Measurements from ENCODE around the gene ATP13A4. TPM values are rescaled to one million over a fixed set of nuclear protein-coding genes. Genes with fewer than 3 reads are reported as not detected.

ATP13A4 gene
- total RNA-seq, 4 donors from 2014 or later = 0.56 TPM; not detected in 3

GRCh38 chr3:193499136-193499770 lies 55.4 kb downstream of the ATP13A4 start:
- intact Hi-C loops (cut with DNase I; ENCODE audit: low total_unique reads) (no loop called here), in situ Hi-C loops (cut with MboI; ENCODE audit: low sequenced_read_pairs in 4 of 4) (no loop called here)
- ATAC-seq (no peak), DNase-seq (no peak)
- no peak overlapping the region for H3K4me3 ChIP-seq
- peaks cover 0 to 5% of the 10 kb centered on the region in 2 donors for H3K4me1 ChIP-seq
- H3K9me3 ChIP-seq = no peaks in the 10 kb centered on the region
- TF ChIP-seq CTCF (IDR thresholded peaks at IDR 0.05 in 4 of 5, conservative IDR thresholded peaks at IDR 0.05 in 1 of 5) = no peak
- no peak overlapping the region for H3K27ac ChIP-seq
- H3K27me3 ChIP-seq = no peaks in the 10 kb centered on the region
- no peaks in the 10 kb centered on the region for H3K36me3 ChIP-seq

GRCh38 chr3:193498215-193498614 lies 56.5 kb downstream of the ATP13A4 start:
- no peak overlapping the region for H3K27ac ChIP-seq
- DNase-seq (no peak), ATAC-seq (no peak)
- no peaks in the 10 kb centered on the region for H3K9me3 ChIP-seq
- intact Hi-C loops (cut with DNase I; ENCODE audit: low total_unique reads) = no loop called here
- peaks cover 0 to 5% of the 10 kb centered on the region in 2 donors for H3K4me1 ChIP-seq
- no peaks in the 10 kb centered on the region for H3K36me3 ChIP-seq
- no peak for TF ChIP-seq POLR2A (IDR thresholded peaks at IDR 0.05)
- TF ChIP-seq CTCF (IDR thresholded peaks at IDR 0.05 in 4 of 5, conservative IDR thresholded peaks at IDR 0.05 in 1 of 5) = no peak
- H3K4me3 ChIP-seq = no peak overlapping the region
- H3K27me3 ChIP-seq = no peaks in the 10 kb centered on the region
- in situ Hi-C loops (cut with MboI; ENCODE audit: low sequenced_read_pairs in 4 of 4) = no loop called here

- DNase-seq (no peak), ATAC-seq (no peak)
- H3K36me3 ChIP-seq = no peaks in the 10 kb centered on the region
- H3K9me3 ChIP-seq = no peaks in the 10 kb centered on the region
- no peak overlapping the region for H3K4me3 ChIP-seq
- no peak for TF ChIP-seq POLR2A (IDR thresholded peaks at IDR 0.05)
- TF ChIP-seq CTCF (IDR thresholded peaks at IDR 0.05 in 4 of 5, conservative IDR thresholded peaks at IDR 0.05 in 1 of 5) = no peak
- intact Hi-C loops (cut with DNase I; ENCODE audit: low total_unique reads) (no loop called here), in situ Hi-C loops (cut with MboI; ENCODE audit: low sequenced_read_pairs in 4 of 4) (no loop called here)
- H3K27ac ChIP-seq = no peak overlapping the region
- H3K4me1 ChIP-seq = peaks cover 0 to 5% of the 10 kb centered on the region in 2 donors
- H3K27me3 ChIP-seq = no peaks in the 10 kb centered on the region
These were observed 58.0 kb downstream of the ATP13A4 start for GRCh38 chr3:193496658-193497057.

GRCh38 chr3:193491026-193491425 lies 63.7 kb downstream of the ATP13A4 start:
- no peaks in the 10 kb centered on the region for H3K4me1 ChIP-seq
- H3K27ac ChIP-seq = no peak overlapping the region
- intact Hi-C loops (cut with DNase I; ENCODE audit: low total_unique reads) = no loop called here
- DNase-seq = no peak
- no peak for TF ChIP-seq POLR2A (IDR thresholded peaks at IDR 0.05)
- TF ChIP-seq CTCF (IDR thresholded peaks at IDR 0.05 in 4 of 5, conservative IDR thresholded peaks at IDR 0.05 in 1 of 5) = no peak
- in situ Hi-C loops (cut with MboI; ENCODE audit: low sequenced_read_pairs in 4 of 4) = no loop called here
- H3K4me3 ChIP-seq = no peak overlapping the region
- ATAC-seq = no peak
- no peaks in the 10 kb centered on the region for H3K9me3 ChIP-seq
- H3K36me3 ChIP-seq = no peaks in the 10 kb centered on the region
- no peaks in the 10 kb centered on the region for H3K27me3 ChIP-seq

GRCh38 chr3:193490580-193490979 lies 64.1 kb downstream of the ATP13A4 start:
- intact Hi-C loops (cut with DNase I; ENCODE audit: low total_unique reads) = no loop called here
- no peak for TF ChIP-seq POLR2A (IDR thresholded peaks at IDR 0.05)
- no peak for TF ChIP-seq CTCF (IDR thresholded peaks at IDR 0.05 in 4 of 5, conservative IDR thresholded peaks at IDR 0.05 in 1 of 5)
- ATAC-seq = no peak

More at GRCh38 chr3:193490580-193490979, 64.1 kb downstream of the ATP13A4 start:
- DNase-seq = no peak
- H3K9me3 ChIP-seq = no peaks in the 10 kb centered on the region
- H3K27ac ChIP-seq = no peak overlapping the region
- H3K4me3 ChIP-seq = no peak overlapping the region
- in situ Hi-C loops (cut with MboI; ENCODE audit: low sequenced_read_pairs in 4 of 4) = no loop called here
- H3K36me3 ChIP-seq = no peaks in the 10 kb centered on the region
- no peaks in the 10 kb centered on the region for H3K4me1 ChIP-seq
- H3K27me3 ChIP-seq = no peaks in the 10 kb centered on the region

All from gastrocnemius medialis (tissue), 4 donors.